CD14-positive monocyte (primary cell): Measurements from ENCODE around the gene GALNTL6. TPM values are rescaled to one million over a fixed set of nuclear protein-coding genes. Genes with fewer than 3 reads are reported as not detected.

Experiments
- DNase-seq, 3 donors: peaks; one replicate each; pipeline ENCODE4 v3.0.0-alpha.2; 2011 to 2022
- H2AFZ ChIP-seq: 2 replicates; pipeline ENCODE4 v1.6.0; 2012; ENCODE audit warnings: mild to moderate bottlenecking, low read depth, low read length, inconsistent platforms; ENCODE audit not compliant: insufficient read depth, poor library complexity, severe bottlenecking
- H3K27ac ChIP-seq, 2 donors: 1 replicate in 1 of 2; 2 replicates in 1 of 2; pipeline ENCODE4 v1.5.1; 2012 to 2013; ENCODE audit warnings: low read length in 2 of 2, control low read depth in 1 of 2, inconsistent platforms in 1 of 2, low read depth in 1 of 2, mild to moderate bottlenecking in 1 of 2
- H3K27me3 ChIP-seq, 2 donors: one replicate each; pipeline versions ENCODE4 v1.6.0 to v1.6.1; 2011 to 2013; ENCODE audit warnings: low read length in 2 of 2; ENCODE audit not compliant: control insufficient read depth in 2 of 2, insufficient read depth in 2 of 2
- H3K36me3 ChIP-seq, 2 donors: replicated peaks in 1 of 2; 1 replicate in 1 of 2; 2 replicates in 1 of 2; pipeline versions ENCODE4 v1.5.1 to v1.6.1; 2012 to 2013; ENCODE audit warnings: low read length in 2 of 2, control low read depth in 1 of 2, inconsistent platforms in 1 of 2, mild to moderate bottlenecking in 1 of 2; ENCODE audit not compliant: insufficient read depth in 2 of 2, control insufficient read depth in 1 of 2
- H3K4me1 ChIP-seq, 2 donors: 1 replicate in 1 of 2; 2 replicates in 1 of 2; pipeline versions ENCODE4 v1.5.1 to v1.6.1; 2012 to 2013; ENCODE audit warnings: low read length in 2 of 2, control low read depth in 1 of 2, inconsistent platforms in 1 of 2, mild to moderate bottlenecking in 1 of 2, moderate library complexity in 1 of 2; ENCODE audit not compliant: insufficient read depth in 2 of 2, control insufficient read depth in 1 of 2
- H3K4me2 ChIP-seq: replicated peaks from 2 replicates; pipeline ENCODE3; 2012; ENCODE audit warnings: low read length, moderate library complexity, mild to moderate bottlenecking; ENCODE audit not compliant: poor library complexity, severe bottlenecking; ENCODE audit errors: extremely low read depth
- H3K4me3 ChIP-seq, 3 experiments: fragments of 200-600 bp in 1 of 3; sonication (generic) in 1 of 3; replicated peaks in 1 of 3; 1 replicate in 2 of 3; 2 replicates in 1 of 3; pipeline ENCODE4 v1.5.1; 2011 to 2013; ENCODE audit warnings: low read length in 3 of 3, mild to moderate bottlenecking in 3 of 3, control low read depth in 2 of 3, low read depth in 2 of 3, inconsistent platforms in 1 of 3, moderate library complexity in 1 of 3
- H3K79me2 ChIP-seq: 2 replicates; pipeline ENCODE4 v1.6.0; 2012; ENCODE audit warnings: mild to moderate bottlenecking, control low read depth, inconsistent platforms, low read length, moderate library complexity; ENCODE audit not compliant: insufficient read depth
- H3K9ac ChIP-seq: 2 replicates; pipeline ENCODE4 v1.6.0; 2017; ENCODE audit warnings: low read length, mild to moderate bottlenecking; ENCODE audit not compliant: insufficient read depth, poor library complexity, severe bottlenecking
- H3K9me3 ChIP-seq, 2 donors: replicated peaks in 1 of 2; 1 replicate in 1 of 2; 2 replicates in 1 of 2; pipeline versions ENCODE4 v1.5.1 to v1.6.1; 2012 to 2013; ENCODE audit warnings: low read length in 2 of 2, control low read depth in 1 of 2; ENCODE audit not compliant: control insufficient read depth in 1 of 2, insufficient read depth in 1 of 2
- H4K20me1 ChIP-seq: 2 replicates; pipeline ENCODE4 v1.6.0; 2012; ENCODE audit warnings: mild to moderate bottlenecking, low read length, control low read depth, moderate library complexity; ENCODE audit not compliant: insufficient read depth
- H3K27ac Mint-ChIP-seq, 7 donors: one replicate each; pipeline ENCODE4 v1.8.0; 2020; ENCODE audit warnings: mild to moderate bottlenecking in 7 of 7, mixed read lengths in 7 of 7, moderate library complexity in 6 of 7, inconsistent platforms in 2 of 7
- H3K27me3 Mint-ChIP-seq, 3 donors: one replicate each; pipeline ENCODE4 v1.8.0; 2021 to 2022; ENCODE audit warnings: low read depth in 3 of 3, mild to moderate bottlenecking in 3 of 3, mixed read lengths in 3 of 3, moderate library complexity in 3 of 3, inconsistent platforms in 1 of 3
- H3K36me3 Mint-ChIP-seq, 2 donors: one replicate each; pipeline ENCODE4 v1.8.0; 2020; ENCODE audit warnings: mixed read lengths in 2 of 2, inconsistent platforms in 1 of 2, mild to moderate bottlenecking in 1 of 2
- H3K4me1 Mint-ChIP-seq: one replicate; pipeline ENCODE4 v1.8.0; 2020; ENCODE audit warnings: mild to moderate bottlenecking, mixed read lengths
- H3K4me3 Mint-ChIP-seq, 2 donors: one replicate each; pipeline ENCODE4 v1.8.0; 2020; ENCODE audit warnings: mild to moderate bottlenecking in 2 of 2, mixed read lengths in 2 of 2, moderate library complexity in 1 of 2
- H3K9me3 Mint-ChIP-seq, 7 donors: one replicate each; pipeline ENCODE4 v1.8.0; 2020 to 2022; ENCODE audit warnings: mixed read lengths in 7 of 7, mild to moderate bottlenecking in 6 of 7, moderate library complexity in 6 of 7, inconsistent platforms in 2 of 7
- CTCF ChIP-seq: fragments of 200-600 bp; IDR thresholded peaks from one replicate; pipeline ENCODE4 v1.8.0; 2022; ENCODE audit warnings: antibody characterized with exemption, mild to moderate bottlenecking
- WGBS: methylation state at CpG from one replicate; pipeline ENCODE4 v1.1.5; 2013; ENCODE audit warnings: missing lambda C conversion rate; ENCODE audit not compliant: insufficient coverage; 5-methylcytosine and 5-hydroxymethylcytosine counted together
- intact Hi-C, 2 donors: fragments of 100-400 bp; cut with micrococcal nuclease; formaldehyde crosslinking; loops; one replicate each; pipeline versions ENCODE4 v1.15.0 to v1.15.1; 2023
- polyA plus RNA-seq, 3 donors: library from polyadenylated mRNA; depleted of rRNA in 1 of 3; unstranded in 2 of 3; stranded (reverse) in 1 of 3; fragments of 300-500 nt in 2 of 3; fragments of >200 nt in 1 of 3; fragmentation: Illumina TruSeq in 2 of 3; gene quantifications; 1 replicate in 2 of 3; 2 replicates in 1 of 3; pipeline ENCODE4 v1.2.3, GENCODE V29; 2012 to 2021

Gene GALNTL6
- polyA plus RNA-seq, 3 donors, result 0.05 TPM; not detected in 2

- Mint-ChIP-seq H3K27me3 (peaks cover 0 to 3% (median 2%) of the 10 kb centered on the region in 3 donors), H3K9me3 (peaks cover 1 to 10% (median 5%) of the 10 kb centered on the region in 7 donors), H3K4me3 (no peak overlapping the region), H3K4me1 (no peaks in the 10 kb centered on the region), H3K27ac (no peak overlapping the region), H3K36me3 (no peaks in the 10 kb centered on the region)
- intact Hi-C loops, result no loop called here
- Histone ChIP-seq H3K36me3 (no peaks in the 10 kb centered on the region), H3K4me3 (no peak overlapping the region), H2AFZ (no peak overlapping the region), H3K79me2 (no peaks in the 10 kb centered on the region), H3K27me3 (no peaks in the 10 kb centered on the region), H3K4me2 (no peak overlapping the region), H3K4me1 (no peaks in the 10 kb centered on the region), H4K20me1 (no peaks in the 10 kb centered on the region), H3K9ac (no peak overlapping the region), H3K27ac (no peak overlapping the region), H3K9me3 (peaks cover 0 to 6% of the 10 kb centered on the region in 2 donors)
- TF ChIP-seq CTCF, result no peak
- WGBS, result no CpG with 5 or more reads among the region's 4 CpGs
- no peak for DNase-seq
These were observed 1165.6 kb downstream of the GALNTL6 start for GRCh38 chr4:172978848-172979247.

GRCh38 chr4:172979332-172979731 is 1166.1 kb downstream of the GALNTL6 start:
- no peak overlapping the region for H3K9ac ChIP-seq
- no peak overlapping the region for H3K27ac ChIP-seq
- Mint-ChIP-seq H3K4me1 (no peaks in the 10 kb centered on the region), H3K27ac (no peak overlapping the region), H3K36me3 (no peaks in the 10 kb centered on the region), H3K4me3 (no peak overlapping the region), H3K9me3 (peaks cover 1 to 10% (median 5%) of the 10 kb centered on the region in 7 donors), H3K27me3 (peaks cover 0 to 3% (median 2%) of the 10 kb centered on the region in 3 donors)
- H4K20me1 ChIP-seq, result no peaks in the 10 kb centered on the region
- H3K36me3 ChIP-seq, result no peaks in the 10 kb centered on the region
- H3K9me3 ChIP-seq, result peaks cover 0 to 6% of the 10 kb centered on the region in 2 donors
- H3K4me3 ChIP-seq, result no peak overlapping the region
- no peaks in the 10 kb centered on the region for H3K79me2 ChIP-seq
- TF ChIP-seq CTCF, result no peak
- intact Hi-C loops, result no loop called here
- H2AFZ ChIP-seq, result no peak overlapping the region
- no peaks in the 10 kb centered on the region for H3K4me1 ChIP-seq
- H3K27me3 ChIP-seq, result no peaks in the 10 kb centered on the region
- WGBS, result 100% methylated on average over 1 of the region's 1 CpG
- DNase-seq, result no peak
- no peak overlapping the region for H3K4me2 ChIP-seq
